NCI-H510A (cell line): ENCODE data around the gene TNFRSF11A.

ENCODE experiments used
- DNase-seq: peaks from one replicate; lab custom pipeline; 2025; lab: John Stamatoyannopoulos, UW

Gene TNFRSF11A

DNA sequence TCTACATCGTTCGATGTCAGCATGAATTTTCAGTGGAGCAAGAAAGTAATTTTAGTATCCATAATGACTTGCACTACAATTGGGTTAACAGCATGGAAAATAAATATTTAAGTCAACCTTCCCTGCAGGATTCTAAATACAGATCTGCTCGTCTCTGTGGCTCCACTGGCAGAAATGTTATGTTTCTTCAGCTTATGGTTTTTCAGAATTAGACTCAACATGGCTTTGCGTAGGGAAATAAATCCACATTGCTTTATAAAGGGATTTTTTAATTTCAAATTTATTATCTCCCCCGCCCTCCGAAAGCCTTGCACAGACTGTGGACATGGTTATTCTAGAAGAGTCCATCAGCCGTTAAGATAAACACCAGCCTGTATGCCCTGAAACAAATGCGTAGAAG is 18.2 kb downstream of the TNFRSF11A start:
- no peak for DNase-seq

DNA sequence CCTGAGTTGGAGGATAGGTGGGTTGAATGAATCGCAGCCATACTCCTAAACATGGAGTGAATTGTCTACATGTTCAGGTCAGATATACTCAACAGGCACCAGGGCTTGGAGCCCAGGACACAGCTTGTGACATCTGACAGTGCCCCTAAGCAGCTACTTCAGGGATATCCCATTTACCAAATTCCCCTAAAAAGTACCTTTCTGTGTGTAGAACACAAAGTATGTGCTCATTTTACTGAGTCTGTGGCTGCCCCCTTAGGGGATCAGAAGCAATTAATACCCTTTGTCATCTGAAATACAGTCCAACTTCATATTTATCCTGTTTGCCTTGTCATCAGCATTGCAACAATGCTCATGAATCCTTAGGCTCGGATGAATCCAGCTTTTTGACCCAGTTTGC is 20.8 kb downstream of the TNFRSF11A start:
- no peak for DNase-seq

DNA sequence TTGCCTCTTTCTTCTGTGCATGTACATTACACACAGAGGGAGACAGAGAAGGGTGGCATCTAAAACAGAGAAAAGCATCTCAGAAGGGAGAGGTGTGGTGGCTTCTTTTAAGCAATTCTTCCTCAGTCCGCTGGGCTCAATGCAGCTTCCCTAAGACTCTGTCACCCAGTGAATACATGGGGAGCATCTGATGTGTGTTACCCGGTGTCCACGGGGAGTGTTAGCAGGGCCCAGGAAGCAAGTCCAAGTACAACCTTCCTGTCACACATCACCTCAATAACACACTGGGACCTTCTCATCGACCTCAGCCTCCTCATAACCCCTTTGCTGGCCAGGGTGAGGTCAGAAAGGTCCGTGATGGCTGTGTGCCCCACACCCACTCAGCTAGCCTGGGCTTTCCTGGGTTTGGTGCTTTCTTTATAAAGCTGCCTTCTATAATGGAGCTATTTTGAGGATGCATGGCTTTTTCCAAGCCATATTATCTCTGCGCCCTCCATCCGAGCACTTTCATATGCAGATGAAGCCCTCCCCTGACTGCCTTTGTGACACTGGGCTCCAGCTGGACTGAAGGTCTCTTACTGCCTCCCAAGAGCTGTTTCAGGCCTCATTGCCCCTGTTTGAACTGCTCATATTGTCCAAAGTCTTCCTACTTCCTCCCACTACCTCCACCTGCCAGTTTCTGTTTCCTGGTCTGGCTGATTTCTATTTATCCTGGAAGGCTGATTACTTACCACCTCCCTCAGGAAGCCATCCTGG is 21.4 kb downstream of the TNFRSF11A start:
- no peak for DNase-seq

DNA sequence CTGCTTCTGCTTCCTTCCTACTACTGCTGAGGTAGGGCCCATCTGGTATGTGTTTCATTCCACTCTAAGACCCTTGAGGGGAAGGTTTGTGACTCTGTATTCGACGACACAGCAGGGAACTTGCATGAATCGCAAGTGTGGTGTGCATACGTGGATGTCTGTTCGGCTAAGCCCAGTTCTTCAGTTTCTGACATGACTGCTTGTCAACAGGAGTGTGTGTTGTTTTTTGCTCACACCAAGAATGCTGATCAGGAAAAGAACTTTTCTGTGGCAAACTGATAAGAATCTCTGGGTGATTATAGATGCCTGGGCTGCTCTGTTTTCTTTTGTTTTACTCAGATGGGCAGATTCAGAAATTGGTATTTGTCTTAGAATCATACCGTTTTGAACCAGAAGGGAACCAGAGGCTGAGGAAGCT is 22.0 kb downstream of the TNFRSF11A start:
- DNase-seq: no peak

DNA sequence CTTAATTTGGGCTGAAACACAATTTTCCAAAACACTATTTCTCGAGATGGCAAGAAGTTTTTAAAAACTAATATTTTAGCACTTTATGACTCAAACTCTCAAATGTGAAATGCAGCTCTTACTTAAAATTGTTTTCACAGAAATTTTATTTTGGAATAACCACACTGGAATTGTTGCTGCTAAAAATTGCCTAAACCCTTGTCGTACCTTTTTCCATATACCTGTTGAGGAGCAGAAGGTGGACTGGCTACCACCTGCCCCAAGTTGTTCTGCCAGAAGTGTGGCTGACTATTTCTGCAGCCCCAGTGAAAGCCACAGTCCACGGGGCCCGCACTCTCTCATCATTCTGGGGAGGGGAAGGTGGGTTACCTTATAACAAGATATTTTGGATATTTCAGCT is 23.4 kb downstream of the TNFRSF11A start:
- DNase-seq: no peak

DNA sequence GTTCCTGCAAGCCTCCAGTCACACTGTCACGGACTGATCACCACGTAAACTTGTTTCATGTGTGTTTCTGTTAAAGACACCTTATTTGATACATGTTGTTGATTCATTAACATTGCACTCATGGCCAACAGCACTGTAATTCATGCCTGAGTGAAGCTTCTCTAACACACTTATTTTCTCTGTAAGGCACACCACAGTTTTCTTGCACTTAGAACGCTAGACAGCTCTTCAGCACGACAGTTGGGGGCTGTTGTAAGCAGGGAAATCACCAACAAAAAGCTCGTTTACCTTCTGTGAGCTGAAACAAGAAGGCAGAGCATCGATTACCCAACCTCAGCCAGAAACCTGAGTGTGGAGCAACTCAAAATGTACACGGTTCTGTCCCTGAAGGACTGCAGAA is 28.1 kb downstream of the TNFRSF11A start:
- DNase-seq: no peak

DNA sequence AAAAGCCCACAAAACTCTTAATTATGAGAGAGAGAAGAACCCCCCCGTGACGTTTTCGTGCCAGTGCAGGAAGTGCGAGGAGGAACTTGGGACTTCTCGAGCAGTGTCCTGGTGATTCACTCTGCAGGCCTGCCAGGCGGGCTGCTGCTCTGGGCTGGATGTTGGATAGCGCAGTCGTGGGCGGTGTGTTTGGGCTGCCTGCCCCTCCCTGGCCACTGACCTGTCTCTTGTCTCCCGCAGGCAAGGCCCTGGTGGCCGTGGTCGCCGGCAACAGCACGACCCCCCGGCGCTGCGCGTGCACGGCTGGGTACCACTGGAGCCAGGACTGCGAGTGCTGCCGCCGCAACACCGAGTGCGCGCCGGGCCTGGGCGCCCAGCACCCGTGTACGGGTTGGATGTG is 29.0 kb downstream of the TNFRSF11A start:
- no peak for DNase-seq

DNA sequence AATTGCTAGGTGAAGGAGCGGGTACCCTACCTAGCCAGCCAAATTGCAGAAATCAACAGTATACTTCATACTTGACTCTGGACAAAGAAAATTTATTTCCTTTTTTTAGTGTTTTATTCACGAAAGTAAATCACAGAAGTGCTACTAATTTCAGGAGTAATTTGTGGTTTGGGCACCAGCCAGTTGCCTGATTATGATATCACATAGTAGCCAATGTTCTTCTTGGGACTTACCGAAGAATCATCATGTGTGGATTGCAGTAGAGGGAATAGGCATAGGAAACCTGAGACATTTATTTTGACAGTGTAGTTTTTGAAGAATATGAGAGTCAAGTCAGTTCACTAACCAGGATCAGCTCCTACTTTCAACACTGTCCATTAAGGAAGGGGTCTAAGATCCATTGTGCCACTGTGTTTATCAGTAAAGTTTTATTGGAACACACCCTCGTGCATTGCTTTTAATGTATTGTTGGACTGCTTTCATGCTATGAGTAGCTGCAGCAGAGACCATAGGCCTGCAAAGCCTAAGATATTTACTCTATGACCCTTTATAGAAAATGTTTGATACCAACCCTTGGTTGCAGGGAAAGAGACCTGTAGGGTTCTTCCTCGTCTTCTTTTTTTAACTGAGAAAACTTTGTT is 32.1 kb downstream of the TNFRSF11A start:
- no peak for DNase-seq

DNA sequence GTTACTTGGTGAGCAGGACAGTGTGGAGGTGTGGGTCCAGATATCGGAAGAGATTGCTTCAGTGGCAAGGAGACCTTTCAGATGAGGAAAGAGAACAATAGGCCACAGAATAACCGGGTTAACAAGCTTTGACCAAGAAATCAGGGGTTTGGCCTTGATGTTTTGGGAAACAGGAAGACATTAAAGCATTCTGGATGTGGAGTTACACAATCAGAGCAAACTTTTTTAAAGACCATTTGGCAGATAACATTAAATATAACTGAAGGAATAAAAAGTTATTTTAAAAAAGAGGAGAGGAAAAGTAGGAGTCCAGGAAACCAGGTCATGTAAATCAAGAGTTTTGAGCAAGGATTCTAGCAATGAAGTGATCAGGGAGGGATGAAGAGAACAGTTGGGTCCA is 35.7 kb downstream of the TNFRSF11A start:
- no peak for DNase-seq

DNA sequence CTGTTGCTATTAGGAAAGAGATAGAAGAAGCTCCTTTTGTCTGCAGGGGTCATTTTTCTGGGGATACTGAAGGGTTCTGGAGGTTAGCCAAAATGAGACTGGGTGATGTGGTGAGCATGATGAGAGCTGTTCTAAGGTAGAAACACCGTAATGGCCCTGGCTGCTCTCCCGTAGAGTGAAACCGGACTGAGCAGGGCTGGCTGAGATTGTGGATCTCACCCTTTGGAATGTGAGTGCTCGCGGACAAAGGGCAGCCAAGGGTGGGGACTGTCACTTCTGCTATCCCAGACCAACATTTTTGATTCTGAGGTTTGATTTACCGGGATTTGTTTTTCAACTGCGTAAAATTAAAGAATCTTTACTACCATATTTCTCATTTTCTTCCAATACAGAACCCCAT is 36.2 kb downstream of the TNFRSF11A start:
- no peak for DNase-seq

DNA sequence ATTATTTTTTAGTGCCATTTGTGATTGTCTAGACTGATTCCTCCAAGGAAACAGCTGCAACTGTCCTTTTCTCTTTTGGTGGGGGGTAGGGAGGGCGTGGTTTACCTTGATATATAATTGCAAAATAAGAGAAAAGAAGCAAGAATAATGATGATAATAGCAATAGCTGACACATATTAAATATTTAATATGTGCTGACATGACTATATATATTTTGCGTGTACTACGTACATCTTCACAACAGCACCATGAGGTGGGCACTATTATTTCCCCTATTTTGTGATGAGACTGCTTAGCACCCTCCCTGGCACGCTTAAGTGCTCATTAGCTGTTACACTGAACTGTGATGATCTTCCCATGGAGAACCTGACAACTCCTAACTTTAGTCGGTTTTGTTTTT is 39.4 kb downstream of the TNFRSF11A start:
- no peak for DNase-seq

DNA sequence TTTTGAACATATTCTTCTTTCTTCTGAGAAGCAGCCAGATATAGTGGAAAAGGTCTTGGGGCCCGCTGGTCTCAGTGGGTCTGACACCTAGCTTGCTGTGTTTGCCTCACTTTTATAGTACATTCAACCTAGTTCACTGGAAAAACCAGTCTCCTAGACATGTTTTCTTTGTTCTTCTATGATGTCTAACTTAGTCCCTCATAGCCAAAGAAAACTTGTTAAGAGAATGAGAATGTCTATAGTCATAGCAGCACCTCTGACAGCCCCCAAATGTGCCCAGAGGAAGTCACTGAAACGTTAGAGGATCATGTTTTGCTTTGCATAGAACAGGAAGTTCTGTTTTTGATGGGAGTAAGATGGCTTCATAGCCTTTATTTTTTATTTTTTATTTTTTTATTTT is 40.3 kb downstream of the TNFRSF11A start:
- no peak for DNase-seq

DNA sequence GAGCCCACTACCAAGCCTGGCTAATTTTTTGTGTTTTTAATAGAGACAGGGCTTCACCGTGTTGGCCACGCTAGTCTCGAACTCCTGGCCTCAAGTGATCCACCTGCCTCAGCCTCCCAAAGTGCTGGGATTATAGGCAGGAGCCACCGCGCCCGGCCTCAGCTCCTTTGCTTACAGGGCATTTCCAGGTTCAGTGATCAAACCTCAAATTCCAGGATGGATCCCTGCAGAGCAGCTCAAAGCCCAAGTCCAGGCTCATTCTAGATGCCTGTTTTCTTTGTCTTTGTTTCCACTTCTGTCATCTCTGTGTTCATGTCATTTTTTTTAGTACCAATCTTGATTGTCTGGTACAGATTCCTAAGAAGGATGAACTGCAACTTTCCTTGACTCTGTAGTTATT is 41.9 kb downstream of the TNFRSF11A start:
- no peak for DNase-seq

DNA sequence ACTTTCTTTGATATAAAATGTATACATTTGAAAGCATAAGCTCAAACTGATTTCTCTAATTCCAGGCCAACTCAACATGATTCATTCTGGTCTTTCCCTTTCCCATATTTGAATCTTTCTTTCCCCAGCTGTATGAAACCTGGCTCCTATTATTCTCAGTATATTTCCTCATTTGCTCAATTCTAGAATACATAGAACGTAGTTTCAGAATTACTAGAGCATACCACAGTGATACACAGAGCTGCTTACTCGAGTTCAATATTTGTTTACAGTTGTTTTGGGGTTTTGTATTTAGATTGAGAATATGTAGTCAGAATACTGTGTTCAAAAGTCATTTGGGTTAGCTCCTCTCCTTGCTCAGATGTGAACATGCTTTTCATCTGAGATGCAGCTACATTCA is 43.0 kb downstream of the TNFRSF11A start:
- no peak for DNase-seq

DNA sequence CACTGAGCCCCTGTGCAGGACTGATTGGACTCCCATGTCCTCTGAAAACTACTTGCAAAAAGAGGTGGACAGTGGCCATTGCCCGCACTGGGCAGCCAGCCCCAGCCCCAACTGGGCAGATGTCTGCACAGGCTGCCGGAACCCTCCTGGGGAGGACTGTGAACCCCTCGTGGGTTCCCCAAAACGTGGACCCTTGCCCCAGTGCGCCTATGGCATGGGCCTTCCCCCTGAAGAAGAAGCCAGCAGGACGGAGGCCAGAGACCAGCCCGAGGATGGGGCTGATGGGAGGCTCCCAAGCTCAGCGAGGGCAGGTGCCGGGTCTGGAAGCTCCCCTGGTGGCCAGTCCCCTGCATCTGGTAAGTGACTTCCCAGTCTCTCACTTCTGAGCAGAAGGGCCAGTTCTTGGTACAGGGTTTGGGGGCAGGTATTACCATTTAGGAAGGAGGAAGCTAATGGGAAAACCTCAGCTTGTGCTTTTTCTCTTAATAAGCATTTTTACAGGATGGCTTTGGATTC is 44.1 kb downstream of the TNFRSF11A start:
- no peak for DNase-seq

DNA sequence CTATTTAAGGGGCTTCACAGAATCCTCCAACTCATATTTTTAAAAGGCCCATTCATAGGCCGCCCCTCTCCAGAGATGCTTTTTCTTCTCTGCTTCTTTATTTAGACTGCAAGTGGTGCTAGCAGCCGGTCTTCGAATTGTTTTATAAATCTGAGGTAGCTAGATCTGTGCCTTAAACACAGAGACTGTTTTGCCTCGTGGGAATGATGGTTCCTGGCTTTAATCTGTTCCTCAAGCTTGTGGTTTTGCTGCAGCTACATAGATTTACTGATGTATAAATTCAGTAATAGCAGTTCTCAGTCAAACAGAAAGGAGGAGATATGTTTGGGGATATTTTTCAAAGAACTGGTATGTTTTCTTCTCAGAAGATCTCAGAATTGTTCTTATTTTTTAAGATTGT is 45.3 kb downstream of the TNFRSF11A start:
- no peak for DNase-seq

DNA sequence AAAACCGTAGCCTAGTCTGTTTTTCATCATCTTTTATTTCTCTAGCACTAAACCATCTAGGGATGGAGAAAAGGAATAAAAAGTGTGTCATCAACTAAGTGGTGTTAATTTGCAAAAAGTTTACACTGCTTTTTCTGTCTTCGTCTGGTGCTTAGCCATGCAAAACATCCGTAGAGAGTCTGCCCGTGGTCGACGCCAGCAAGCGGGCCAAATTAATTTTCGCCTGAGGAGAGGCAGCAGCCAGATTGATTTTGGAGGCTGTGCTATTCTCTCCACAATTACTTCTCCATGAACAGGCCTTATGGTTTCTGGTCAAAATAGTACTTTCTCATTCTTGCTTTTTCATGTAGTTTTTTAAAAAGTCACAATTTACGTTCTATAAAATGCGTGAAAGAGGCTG is 46.3 kb downstream of the TNFRSF11A start:
- DNase-seq: no peak

DNA sequence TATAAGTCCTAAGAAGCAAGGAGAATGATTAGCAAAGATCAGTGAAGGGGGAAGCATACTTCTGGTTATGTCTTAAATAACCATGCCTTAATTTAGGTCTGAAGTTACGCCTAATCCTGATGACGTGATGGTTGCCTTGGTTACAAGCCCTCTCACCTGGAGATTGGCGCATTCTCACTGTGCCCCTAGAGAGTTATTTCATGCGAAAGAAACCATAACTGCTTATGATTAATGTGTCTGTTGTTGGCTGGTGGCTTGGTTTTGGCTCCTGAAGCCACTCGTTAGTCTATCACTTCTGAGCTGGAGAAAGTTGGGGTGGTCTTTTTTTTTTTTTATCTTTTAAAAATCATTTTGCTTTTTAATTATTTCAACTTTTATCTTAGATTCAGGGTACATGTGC is 47.0 kb downstream of the TNFRSF11A start:
- DNase-seq: no peak

DNA sequence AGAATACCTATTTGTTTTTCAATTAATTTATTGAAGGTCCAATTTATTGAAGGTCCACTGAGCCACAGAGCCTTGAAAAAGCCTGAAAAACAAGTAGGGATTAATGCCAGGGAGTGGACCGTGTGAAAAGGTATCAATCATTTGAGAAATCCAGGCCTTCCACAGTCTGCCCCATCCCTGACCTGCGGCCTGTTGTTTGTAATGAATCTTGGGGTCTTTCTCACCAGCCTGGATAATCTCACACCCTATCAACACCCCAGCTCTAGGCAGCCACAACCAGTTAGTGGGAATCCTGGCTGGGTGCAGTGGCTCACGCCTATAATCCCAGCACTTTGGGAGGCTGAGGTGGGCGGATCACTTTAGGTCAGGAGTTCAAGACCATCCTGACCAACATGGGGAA is 47.8 kb downstream of the TNFRSF11A start:
- no peak for DNase-seq

DNA sequence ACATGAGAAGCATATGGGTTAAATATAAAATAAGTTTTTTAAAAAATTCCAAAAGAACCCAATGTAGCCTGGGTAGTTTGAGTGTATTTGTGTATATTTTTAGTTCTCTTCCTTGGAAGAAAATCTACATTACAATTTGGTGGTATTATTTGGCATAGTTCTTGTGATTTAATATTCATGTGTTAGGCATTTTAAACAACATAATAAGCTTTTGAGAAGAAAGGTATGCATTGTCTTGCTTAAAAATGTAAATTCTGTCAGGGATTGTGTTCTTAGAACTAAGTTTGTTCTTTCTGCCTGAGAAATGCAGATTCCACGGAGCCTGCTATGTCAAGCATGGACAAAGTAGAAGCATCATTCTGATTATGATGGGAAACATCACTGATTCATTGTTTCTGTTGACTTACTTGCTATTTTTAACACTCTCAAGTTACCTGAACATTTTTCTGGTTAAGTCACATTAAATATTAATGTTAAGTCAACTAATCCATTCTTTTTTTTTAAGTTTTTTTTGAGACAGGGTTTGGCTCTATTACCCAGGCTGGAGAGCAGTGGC is 49.4 kb downstream of the TNFRSF11A start:
- no peak for DNase-seq

DNA sequence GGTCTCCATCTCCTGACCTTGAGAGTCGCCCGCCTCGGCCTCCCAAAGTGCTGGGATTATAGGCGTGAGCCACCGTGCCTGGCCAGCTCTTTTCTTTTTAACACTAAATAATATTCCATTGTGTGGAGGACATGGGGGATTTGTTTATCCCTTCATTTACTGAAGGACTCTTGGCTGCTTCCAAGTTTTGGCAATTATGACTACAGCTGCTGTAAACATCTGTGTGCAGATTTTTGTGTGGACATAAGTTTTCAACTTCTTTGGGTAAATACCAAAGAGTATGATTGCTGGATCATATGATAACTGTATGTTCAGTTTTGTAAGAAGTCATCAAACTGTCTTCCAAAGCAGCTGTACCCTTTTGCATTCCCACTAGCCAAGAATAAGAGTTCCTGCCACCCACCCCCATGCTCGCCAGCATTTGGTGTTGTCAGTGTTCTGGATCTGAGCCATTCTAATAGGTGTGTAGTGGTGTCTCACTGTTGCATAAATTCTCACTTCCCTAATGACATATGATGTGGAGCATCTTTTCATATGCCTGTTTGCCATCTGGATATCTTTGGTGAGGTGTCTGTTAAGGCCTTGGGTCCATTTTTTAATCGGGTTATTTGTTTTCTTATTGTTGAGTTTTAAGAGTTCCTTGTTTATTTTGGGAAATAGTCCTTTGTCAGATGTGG is 52.2 kb downstream of the TNFRSF11A start:
- DNase-seq: no peak

DNA sequence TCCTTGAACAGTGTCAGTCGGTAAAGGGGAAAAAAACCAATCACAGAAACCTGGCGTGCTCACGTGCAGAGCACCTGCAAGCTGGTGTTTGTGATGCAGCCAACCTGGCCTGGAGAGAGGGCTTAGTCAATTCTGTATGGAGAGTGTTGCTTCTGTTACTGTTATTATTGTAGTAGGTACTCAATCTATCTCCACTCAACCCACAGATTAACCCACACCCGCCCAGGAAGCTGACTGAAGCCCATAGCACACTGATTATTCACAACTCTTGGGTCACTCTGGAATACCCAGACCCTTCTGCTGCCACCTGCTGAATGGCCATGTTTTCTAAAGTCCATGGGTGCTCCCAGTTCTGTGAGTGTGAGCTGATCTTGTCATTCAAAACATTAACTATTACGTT is 53.9 kb downstream of the TNFRSF11A start:
- DNase-seq: no peak

DNA sequence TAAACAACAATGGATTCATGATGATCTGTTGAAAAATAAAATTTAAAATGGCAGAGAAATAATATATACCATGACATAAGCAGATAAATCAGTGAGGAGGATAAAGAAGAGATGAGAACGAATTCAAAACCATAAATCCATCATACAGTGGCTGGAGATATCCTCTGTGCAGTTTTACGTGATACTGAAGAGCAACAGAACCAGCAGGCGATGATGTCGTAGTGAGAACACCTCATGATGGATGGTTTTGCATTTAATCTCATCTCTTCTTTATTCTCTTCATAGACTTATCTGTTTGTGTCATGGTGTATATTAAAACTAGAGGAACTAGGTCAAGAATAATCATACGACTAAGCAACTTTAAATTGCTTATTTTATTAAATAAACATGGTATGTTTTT is 56.3 kb downstream of the TNFRSF11A start:
- no peak for DNase-seq
